GM23338 (cell line): Measurements from ENCODE around the gene BIRC6. TPM values are rescaled to one million over a fixed set of nuclear protein-coding genes. Genes with fewer than 3 reads are reported as not detected.

Experiments used
- ATAC-seq: fragments of 200-7000 bp; cut with Tn5 transposase; 3 replicates; pipeline ENCODE4 v1.9.1; 2020
- DNase-seq: peaks from one replicate; pipeline ENCODE4 v3.0.0-alpha.2; 2015; ENCODE audit warnings: low spot score
- H2AFZ ChIP-seq: fragments of 200-600 bp; sonication (generic); 2 replicates; pipeline ENCODE4 v1.8.0; 2016; ENCODE audit warnings: antibody characterized with exemption, mild to moderate bottlenecking, moderate library complexity
- H3F3A ChIP-seq: fragments of 200-600 bp; sonication (generic); replicated peaks from 2 replicates; pipeline ENCODE4 v1.8.0; 2017; ENCODE audit warnings: antibody characterized with exemption, mixed run types, low read depth
- H3K27ac ChIP-seq: fragments of 200-600 bp; sonication (generic); 2 replicates; pipeline ENCODE4 v1.6.1; 2016; ENCODE audit warnings: low read depth
- H3K27me3 ChIP-seq: fragments of 200-600 bp; sonication (generic); 2 replicates; pipeline ENCODE4 v1.8.0; 2016; ENCODE audit warnings: mild to moderate bottlenecking, mixed run types, moderate library complexity; ENCODE audit not compliant: insufficient read depth
- H3K36me3 ChIP-seq: fragments of 200-600 bp; sonication (generic); 2 replicates; pipeline ENCODE4 v1.8.0; 2016; ENCODE audit warnings: mild to moderate bottlenecking; ENCODE audit not compliant: insufficient read depth
- H3K4me1 ChIP-seq: fragments of 200-600 bp; sonication (generic); 2 replicates; pipeline ENCODE4 v1.8.0; 2016; ENCODE audit warnings: mild to moderate bottlenecking, moderate library complexity; ENCODE audit not compliant: insufficient read depth
- H3K4me2 ChIP-seq: fragments of 200-600 bp; sonication (generic); 2 replicates; pipeline ENCODE4 v1.7.1; 2017; ENCODE audit warnings: mixed run types
- H3K4me3 ChIP-seq: fragments of 200-600 bp; sonication (generic); 2 replicates; pipeline ENCODE4 v1.6.1; 2016; ENCODE audit warnings: mixed run types
- H3K79me2 ChIP-seq: fragments of 200-600 bp; sonication (generic); replicated peaks from 2 replicates; pipeline ENCODE4 v1.8.0; 2017; ENCODE audit warnings: mild to moderate bottlenecking; ENCODE audit not compliant: insufficient read depth
- H3K9me2 ChIP-seq: fragments of 200-600 bp; sonication (generic); 2 replicates; pipeline ENCODE4 v1.8.0; 2017; ENCODE audit not compliant: insufficient read depth
- H4K20me1 ChIP-seq: fragments of 200-600 bp; sonication (generic); replicated peaks from 2 replicates; pipeline ENCODE4 v1.8.0; 2017; ENCODE audit warnings: mild to moderate bottlenecking; ENCODE audit not compliant: insufficient read depth
- H3K27ac Mint-ChIP-seq: 2 replicates; pipeline ENCODE4 v1.8.0; 2020; ENCODE audit warnings: inconsistent platforms, mild to moderate bottlenecking, moderate library complexity, mixed read lengths
- H3K27me3 Mint-ChIP-seq: 3 replicates; pipeline ENCODE4 v1.8.0; 2022; ENCODE audit warnings: low read depth, mild to moderate bottlenecking, moderate library complexity, mixed read lengths, inconsistent platforms; ENCODE audit not compliant: insufficient read depth, poor library complexity
- H3K36me3 Mint-ChIP-seq: 3 replicates; pipeline ENCODE4 v1.8.0; 2021; ENCODE audit warnings: low read depth, mild to moderate bottlenecking, inconsistent platforms, moderate library complexity, mixed read lengths
- H3K4me1 Mint-ChIP-seq: 3 replicates; pipeline ENCODE4 v1.8.0; 2020; ENCODE audit warnings: mild to moderate bottlenecking, inconsistent platforms, mixed read lengths
- H3K4me3 Mint-ChIP-seq: 3 replicates; pipeline ENCODE4 v1.8.0; 2021; ENCODE audit warnings: moderate library complexity, mild to moderate bottlenecking, inconsistent platforms, mixed read lengths
- H3K9me3 Mint-ChIP-seq: 3 replicates; pipeline ENCODE4 v1.8.0; 2020; ENCODE audit warnings: moderate library complexity, mild to moderate bottlenecking, inconsistent platforms, mixed read lengths
- EZH2 ChIP-seq: fragments of 200-600 bp; sonication (generic); IDR thresholded peaks from one replicate; pipeline ENCODE4 v1.8.0; 2017; ENCODE audit warnings: antibody characterized with exemption, mild to moderate bottlenecking, low read depth; ENCODE audit not compliant: unreplicated experiment
- POLR2AphosphoS5 ChIP-seq: IDR thresholded peaks from 2 replicates; pipeline ENCODE4 v1.6.1; 2016; ENCODE audit warnings: antibody characterized with exemption, low read depth
- STAT1 ChIP-seq: IDR thresholded peaks from one replicate; pipeline ENCODE4 v1.6.1; 2016; ENCODE audit warnings: antibody characterized with exemption; ENCODE audit not compliant: unreplicated experiment
- ZNF114 ChIP-seq: fragments of 250-450 bp; sonication (Bioruptor Pico); IDR thresholded peaks from 2 replicates; pipeline ENCODE4 v1.5.0; 2020; ENCODE audit warnings: mild to moderate bottlenecking, moderate library complexity
- ZNF331 ChIP-seq: fragments of 250-450 bp; sonication (Bioruptor Pico); IDR thresholded peaks from 2 replicates; pipeline ENCODE4 v1.5.0; 2020; ENCODE audit warnings: low read depth, mild to moderate bottlenecking, moderate library complexity
- polyA plus RNA-seq: library from polyadenylated mRNA; unstranded; fragments of >200 nt; fragmentation: Nextera tagmentation; extraction: Ambion mirVana; gene quantifications from 2 replicates; pipeline ENCODE4 v1.2.1, GENCODE V29; 2016
- total RNA-seq: library from RNA; depleted of rRNA; stranded (reverse); fragments of >200 nt; shearing (Covaris generic); gene quantifications from 2 replicates; pipeline ENCODE4 v1.2.3, GENCODE V29; 2014
- TF ChIP-seq, protein P1 (sequence below): fragments of 250-450 bp; sonication (Bioruptor Pico); IDR thresholded peaks from 2 replicates; pipeline ENCODE4 v1.5.0; 2020; ENCODE audit warnings: mild to moderate bottlenecking, moderate library complexity
- TF ChIP-seq, protein P2 (sequence below): IDR thresholded peaks from one replicate; pipeline ENCODE4 v1.6.1; 2018; ENCODE audit warnings: antibody characterized with exemption; ENCODE audit not compliant: unreplicated experiment

BIRC6 gene
- total and polyA plus RNA-seq, 2 experiments from 2014 or later, result 85.8 to 131 TPM

DNA sequence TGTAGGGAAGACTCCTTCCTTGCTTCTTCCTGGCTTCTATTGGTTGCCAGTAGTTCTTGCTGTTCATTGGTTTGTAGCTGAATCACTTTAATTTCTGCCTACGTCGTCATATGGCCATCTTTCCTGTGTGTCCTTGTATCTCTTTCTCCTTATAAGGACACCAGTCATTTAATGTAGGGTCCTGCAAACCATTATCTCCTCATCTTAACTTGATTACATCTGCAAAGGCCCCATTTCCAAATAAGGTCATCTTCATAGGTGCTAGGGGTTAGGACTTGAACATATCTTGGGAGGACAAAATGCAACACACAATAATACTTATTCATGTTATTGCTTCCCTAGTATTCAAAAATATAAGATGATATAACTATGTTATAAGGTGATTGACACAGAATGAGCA, 175.5 kb downstream of the BIRC6 start (continued):
- TF ChIP-seq, protein P1, sequence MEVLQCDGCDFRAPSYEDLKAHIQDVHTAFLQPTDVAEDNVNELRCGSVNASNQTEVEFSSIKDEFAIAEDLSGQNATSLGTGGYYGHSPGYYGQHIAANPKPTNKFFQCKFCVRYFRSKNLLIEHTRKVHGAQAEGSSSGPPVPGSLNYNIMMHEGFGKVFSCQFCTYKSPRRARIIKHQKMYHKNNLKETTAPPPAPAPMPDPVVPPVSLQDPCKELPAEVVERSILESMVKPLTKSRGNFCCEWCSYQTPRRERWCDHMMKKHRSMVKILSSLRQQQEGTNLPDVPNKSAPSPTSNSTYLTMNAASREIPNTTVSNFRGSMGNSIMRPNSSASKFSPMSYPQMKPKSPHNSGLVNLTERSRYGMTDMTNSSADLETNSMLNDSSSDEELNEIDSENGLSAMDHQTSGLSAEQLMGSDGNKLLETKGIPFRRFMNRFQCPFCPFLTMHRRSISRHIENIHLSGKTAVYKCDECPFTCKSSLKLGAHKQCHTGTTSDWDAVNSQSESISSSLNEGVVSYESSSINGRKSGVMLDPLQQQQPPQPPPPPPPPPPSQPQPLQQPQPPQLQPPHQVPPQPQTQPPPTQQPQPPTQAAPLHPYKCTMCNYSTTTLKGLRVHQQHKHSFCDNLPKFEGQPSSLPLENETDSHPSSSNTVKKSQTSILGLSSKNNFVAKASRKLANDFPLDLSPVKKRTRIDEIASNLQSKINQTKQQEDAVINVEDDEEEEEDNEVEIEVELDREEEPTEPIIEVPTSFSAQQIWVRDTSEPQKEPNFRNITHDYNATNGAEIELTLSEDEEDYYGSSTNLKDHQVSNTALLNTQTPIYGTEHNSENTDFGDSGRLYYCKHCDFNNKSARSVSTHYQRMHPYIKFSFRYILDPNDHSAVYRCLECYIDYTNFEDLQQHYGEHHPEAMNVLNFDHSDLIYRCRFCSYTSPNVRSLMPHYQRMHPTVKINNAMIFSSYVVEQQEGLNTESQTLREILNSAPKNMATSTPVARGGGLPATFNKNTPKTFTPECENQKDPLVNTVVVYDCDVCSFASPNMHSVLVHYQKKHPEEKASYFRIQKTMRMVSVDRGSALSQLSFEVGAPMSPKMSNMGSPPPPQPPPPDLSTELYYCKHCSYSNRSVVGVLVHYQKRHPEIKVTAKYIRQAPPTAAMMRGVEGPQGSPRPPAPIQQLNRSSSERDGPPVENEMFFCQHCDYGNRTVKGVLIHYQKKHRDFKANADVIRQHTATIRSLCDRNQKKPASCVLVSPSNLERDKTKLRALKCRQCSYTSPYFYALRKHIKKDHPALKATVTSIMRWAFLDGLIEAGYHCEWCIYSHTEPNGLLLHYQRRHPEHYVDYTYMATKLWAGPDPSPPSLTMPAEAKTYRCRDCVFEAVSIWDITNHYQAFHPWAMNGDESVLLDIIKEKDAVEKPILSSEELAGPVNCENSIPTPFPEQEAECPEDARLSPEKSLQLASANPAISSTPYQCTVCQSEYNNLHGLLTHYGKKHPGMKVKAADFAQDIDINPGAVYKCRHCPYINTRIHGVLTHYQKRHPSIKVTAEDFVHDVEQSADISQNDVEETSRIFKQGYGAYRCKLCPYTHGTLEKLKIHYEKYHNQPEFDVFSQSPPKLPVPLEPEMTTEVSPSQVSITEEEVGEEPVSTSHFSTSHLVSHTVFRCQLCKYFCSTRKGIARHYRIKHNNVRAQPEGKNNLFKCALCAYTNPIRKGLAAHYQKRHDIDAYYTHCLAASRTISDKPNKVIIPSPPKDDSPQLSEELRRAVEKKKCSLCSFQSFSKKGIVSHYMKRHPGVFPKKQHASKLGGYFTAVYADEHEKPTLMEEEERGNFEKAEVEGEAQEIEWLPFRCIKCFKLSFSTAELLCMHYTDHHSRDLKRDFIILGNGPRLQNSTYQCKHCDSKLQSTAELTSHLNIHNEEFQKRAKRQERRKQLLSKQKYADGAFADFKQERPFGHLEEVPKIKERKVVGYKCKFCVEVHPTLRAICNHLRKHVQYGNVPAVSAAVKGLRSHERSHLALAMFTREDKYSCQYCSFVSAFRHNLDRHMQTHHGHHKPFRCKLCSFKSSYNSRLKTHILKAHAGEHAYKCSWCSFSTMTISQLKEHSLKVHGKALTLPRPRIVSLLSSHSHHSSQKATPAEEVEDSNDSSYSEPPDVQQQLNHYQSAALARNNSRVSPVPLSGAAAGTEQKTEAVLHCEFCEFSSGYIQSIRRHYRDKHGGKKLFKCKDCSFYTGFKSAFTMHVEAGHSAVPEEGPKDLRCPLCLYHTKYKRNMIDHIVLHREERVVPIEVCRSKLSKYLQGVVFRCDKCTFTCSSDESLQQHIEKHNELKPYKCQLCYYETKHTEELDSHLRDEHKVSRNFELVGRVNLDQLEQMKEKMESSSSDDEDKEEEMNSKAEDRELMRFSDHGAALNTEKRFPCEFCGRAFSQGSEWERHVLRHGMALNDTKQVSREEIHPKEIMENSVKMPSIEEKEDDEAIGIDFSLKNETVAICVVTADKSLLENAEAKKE (CRISPR knock-in tag), result no peak
- no peak for TF ChIP-seq POLR2AphosphoS5
- TF ChIP-seq STAT1, result no peak
- TF ChIP-seq ZNF331 (CRISPR knock-in tag), result no peak
- TF ChIP-seq, protein P2, sequence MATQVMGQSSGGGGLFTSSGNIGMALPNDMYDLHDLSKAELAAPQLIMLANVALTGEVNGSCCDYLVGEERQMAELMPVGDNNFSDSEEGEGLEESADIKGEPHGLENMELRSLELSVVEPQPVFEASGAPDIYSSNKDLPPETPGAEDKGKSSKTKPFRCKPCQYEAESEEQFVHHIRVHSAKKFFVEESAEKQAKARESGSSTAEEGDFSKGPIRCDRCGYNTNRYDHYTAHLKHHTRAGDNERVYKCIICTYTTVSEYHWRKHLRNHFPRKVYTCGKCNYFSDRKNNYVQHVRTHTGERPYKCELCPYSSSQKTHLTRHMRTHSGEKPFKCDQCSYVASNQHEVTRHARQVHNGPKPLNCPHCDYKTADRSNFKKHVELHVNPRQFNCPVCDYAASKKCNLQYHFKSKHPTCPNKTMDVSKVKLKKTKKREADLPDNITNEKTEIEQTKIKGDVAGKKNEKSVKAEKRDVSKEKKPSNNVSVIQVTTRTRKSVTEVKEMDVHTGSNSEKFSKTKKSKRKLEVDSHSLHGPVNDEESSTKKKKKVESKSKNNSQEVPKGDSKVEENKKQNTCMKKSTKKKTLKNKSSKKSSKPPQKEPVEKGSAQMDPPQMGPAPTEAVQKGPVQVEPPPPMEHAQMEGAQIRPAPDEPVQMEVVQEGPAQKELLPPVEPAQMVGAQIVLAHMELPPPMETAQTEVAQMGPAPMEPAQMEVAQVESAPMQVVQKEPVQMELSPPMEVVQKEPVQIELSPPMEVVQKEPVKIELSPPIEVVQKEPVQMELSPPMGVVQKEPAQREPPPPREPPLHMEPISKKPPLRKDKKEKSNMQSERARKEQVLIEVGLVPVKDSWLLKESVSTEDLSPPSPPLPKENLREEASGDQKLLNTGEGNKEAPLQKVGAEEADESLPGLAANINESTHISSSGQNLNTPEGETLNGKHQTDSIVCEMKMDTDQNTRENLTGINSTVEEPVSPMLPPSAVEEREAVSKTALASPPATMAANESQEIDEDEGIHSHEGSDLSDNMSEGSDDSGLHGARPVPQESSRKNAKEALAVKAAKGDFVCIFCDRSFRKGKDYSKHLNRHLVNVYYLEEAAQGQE, result no peak

DNA sequence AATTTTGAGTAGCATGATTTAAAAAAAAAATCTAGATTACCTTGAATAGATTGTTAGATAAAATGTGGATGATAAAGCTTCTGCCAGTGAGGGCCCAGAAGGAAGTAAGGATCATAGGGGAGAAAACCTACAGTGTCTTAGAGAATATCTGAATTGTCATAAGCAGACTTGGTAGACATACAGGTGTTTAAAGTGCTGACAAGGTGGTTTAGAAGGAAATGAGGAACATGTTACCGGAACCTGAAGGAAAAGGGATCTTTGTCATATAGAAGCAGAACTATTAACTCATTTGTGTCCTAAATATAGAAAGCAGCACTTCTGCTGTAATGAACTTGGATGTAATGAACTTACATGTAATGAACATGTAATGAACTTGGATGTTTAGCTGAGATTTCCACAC, 176.1 kb downstream of the BIRC6 start:
- Histone ChIP-seq H3K79me2 (peaks cover 4% of the 10 kb centered on the region; the same call in 1 of the 2 replicates), H3K4me1 (no peaks in the 10 kb centered on the region), H3K9me2 (no peaks in the 10 kb centered on the region), H3K27me3 (no peaks in the 10 kb centered on the region), H3K4me3 (no peak overlapping the region), H3K4me2 (no peak overlapping the region), H4K20me1 (no peaks in the 10 kb centered on the region), H3K36me3 (peaks cover 3% of the 10 kb centered on the region; the same call in 1 of the 2 replicates), H3F3A (no peaks in the 10 kb centered on the region), H2AFZ (no peak overlapping the region), H3K27ac (no peak overlapping the region)
- H3K36me3 Mint-ChIP-seq, result peaks cover 36% of the 10 kb centered on the region; the same call in 2 of the 3 replicates
- no peak overlapping the region for H3K27ac Mint-ChIP-seq
- H3K4me3 Mint-ChIP-seq, result no peak overlapping the region
- H3K27me3 Mint-ChIP-seq, result no peaks in the 10 kb centered on the region
- H3K9me3 Mint-ChIP-seq, result no peaks in the 10 kb centered on the region; the same call in 2 of the 3 replicates
- H3K4me1 Mint-ChIP-seq, result no peaks in the 10 kb centered on the region
- ATAC-seq (no peak), DNase-seq (no peak)
- TF ChIP-seq EZH2 (no peak), ZNF114 (CRISPR knock-in tag) (no peak)
